Liver (tissue), 9 donors: Measurements from ENCODE around the gene SUPT6H. TPM values are rescaled to one million over a fixed set of nuclear protein-coding genes. Genes with fewer than 3 reads are reported as not detected.

ENCODE experiments used
- DNase-seq: peaks from one replicate; pipeline ENCODE4 v3.0.0-alpha.2; 2017; ENCODE audit warnings: low spot score
- H3K27ac ChIP-seq, 2 donors: one replicate each; pipeline ENCODE4 v1.7.0; 2013; ENCODE audit warnings: inconsistent platforms in 2 of 2, low read length in 2 of 2, control low read depth in 1 of 2, low read depth in 1 of 2, mild to moderate bottlenecking in 1 of 2
- H3K27me3 ChIP-seq, 4 donors: one replicate each; pipeline versions ENCODE4 v1.6.1 to v1.7.0; 2013; ENCODE audit warnings: low read length in 3 of 4, inconsistent platforms in 1 of 4, mild to moderate bottlenecking in 1 of 4, moderate library complexity in 1 of 4; ENCODE audit not compliant: control insufficient read depth in 4 of 4, insufficient read depth in 4 of 4
- H3K36me3 ChIP-seq, 4 donors: one replicate each; pipeline versions ENCODE4 v1.6.1 to v1.7.0; 2013; ENCODE audit warnings: low read length in 3 of 4, mild to moderate bottlenecking in 3 of 4, low read depth in 1 of 4, moderate library complexity in 1 of 4; ENCODE audit not compliant: control insufficient read depth in 4 of 4, insufficient read depth in 3 of 4
- H3K4me1 ChIP-seq, 4 donors: one replicate each; pipeline versions ENCODE4 v1.6.1 to v1.7.0; 2013; ENCODE audit warnings: low read length in 3 of 4, mild to moderate bottlenecking in 3 of 4, moderate library complexity in 1 of 4; ENCODE audit not compliant: control insufficient read depth in 4 of 4, insufficient read depth in 4 of 4
- H3K4me3 ChIP-seq, 3 donors: one replicate each; pipeline versions ENCODE4 v1.6.1 to v1.7.0; 2013; ENCODE audit warnings: low read length in 3 of 3, control low read depth in 1 of 3, low read depth in 1 of 3, mild to moderate bottlenecking in 1 of 3
- H3K9ac ChIP-seq, 2 donors: one replicate each; pipeline ENCODE4 v1.7.0; 2013; ENCODE audit warnings: low read length in 2 of 2, mild to moderate bottlenecking in 2 of 2, moderate library complexity in 2 of 2, control low read depth in 1 of 2, low read depth in 1 of 2
- H3K9me3 ChIP-seq, 4 donors: one replicate each; pipeline versions ENCODE4 v1.6.1 to v1.7.0; 2013; ENCODE audit warnings: low read length in 3 of 4; ENCODE audit not compliant: control insufficient read depth in 4 of 4
- CTCF ChIP-seq: fragments of 150-350 bp; IDR thresholded peaks from 2 replicates; pipeline ENCODE4 v1.5.1; 2017; ENCODE audit warnings: improper control_type of control experiment, low read depth, low read length; ENCODE audit not compliant: missing input control
- EGR1 ChIP-seq, 2 donors: IDR thresholded peaks; 2 replicates each; pipeline ENCODE4 v1.6.1; 2016 to 2018; ENCODE audit warnings: antibody characterized with exemption in 2 of 2, low read depth in 2 of 2
- FOXA1 ChIP-seq: IDR thresholded peaks from 2 replicates; pipeline ENCODE4 v1.6.1; 2016; ENCODE audit warnings: antibody characterized with exemption
- FOXA2 ChIP-seq: IDR thresholded peaks from 2 replicates; pipeline ENCODE4 v1.6.1; 2016; ENCODE audit warnings: antibody characterized with exemption
- GABPA ChIP-seq, 2 donors: IDR thresholded peaks in 1 of 2; conservative IDR thresholded peaks in 1 of 2; 2 replicates each; pipeline ENCODE4 v1.6.1; 2016; ENCODE audit warnings: antibody characterized with exemption in 2 of 2, mild to moderate bottlenecking in 1 of 2, moderate library complexity in 1 of 2
- HNF4A ChIP-seq, 2 donors: conservative IDR thresholded peaks; 2 replicates each; pipeline ENCODE4 v1.6.1; 2016; ENCODE audit warnings: antibody characterized with exemption in 2 of 2, mild to moderate bottlenecking in 2 of 2
- HNF4G ChIP-seq: IDR thresholded peaks from 2 replicates; pipeline ENCODE4 v1.6.1; 2016; ENCODE audit warnings: antibody characterized with exemption
- JUND ChIP-seq, 2 donors: IDR thresholded peaks; 2 replicates each; pipeline ENCODE4 v1.6.1; 2016; ENCODE audit warnings: antibody characterized with exemption in 2 of 2
- NR2F2 ChIP-seq: IDR thresholded peaks from 2 replicates; pipeline ENCODE4 v1.6.1; 2016; ENCODE audit warnings: antibody characterized with exemption
- RAD21 ChIP-seq, 2 donors: IDR thresholded peaks; 2 replicates each; pipeline ENCODE4 v1.6.1; 2016; ENCODE audit warnings: antibody characterized with exemption in 2 of 2, mild to moderate bottlenecking in 2 of 2
- RXRA ChIP-seq, 2 donors: IDR thresholded peaks; 2 replicates each; pipeline ENCODE4 v1.6.1; 2017 to 2018; ENCODE audit warnings: antibody characterized with exemption in 2 of 2, mild to moderate bottlenecking in 1 of 2
- SP1 ChIP-seq: IDR thresholded peaks from 2 replicates; pipeline ENCODE4 v1.6.1; 2018; ENCODE audit warnings: antibody characterized with exemption, mild to moderate bottlenecking
- TAF1 ChIP-seq: conservative IDR thresholded peaks from 2 replicates; pipeline ENCODE4 v1.6.1; 2016; ENCODE audit warnings: antibody characterized with exemption, mild to moderate bottlenecking
- YY1 ChIP-seq: IDR thresholded peaks from 2 replicates; pipeline ENCODE4 v1.6.1; 2016; ENCODE audit warnings: antibody characterized with exemption, mild to moderate bottlenecking
- WGBS: extraction: QIAGEN DNeasy Blood & Tissue Kit; methylation state at CpG from one replicate; pipeline ENCODE4 v1.1.7; 2013; 5-methylcytosine and 5-hydroxymethylcytosine counted together
- polyA plus RNA-seq, 2 donors: library from polyadenylated mRNA; stranded (reverse) in 1 of 2; unstranded in 1 of 2; fragments of 200-250 nt in 1 of 2; fragments of >200 nt in 1 of 2; fragmentation: Nextera tagmentation in 1 of 2; extraction: Ambion mirVana in 1 of 2; gene quantifications; one replicate each; pipeline versions ENCODE4 v1.2.1 to v1.2.3, GENCODE V29; 2013 to 2015
- total RNA-seq, 2 donors: library from RNA; depleted of rRNA; stranded (reverse); fragments of >200 nt; gene quantifications; one replicate each; pipeline ENCODE4 v1.2.3, GENCODE V29; 2014
- donor health status: healthy.
- donor health status: healthy.
- donor health status: healthy.
- donor health status: healthy.
- donor health status: healthy.

SUPT6H gene
- total and polyA plus RNA-seq, 4 donors: 10.6 to 59.1 (median 30.3) TPM

- no peaks in the 10 kb centered on the region for H3K9me3 ChIP-seq
- WGBS: 8% methylated on average over 20 of the region's 20 CpGs
- H3K4me1 ChIP-seq: peaks cover 1 to 11% (median 6%) of the 10 kb centered on the region in 4 donors
- peak within 1 kb of the TSS; percentile 69 to 73 for H3K27ac ChIP-seq
- no peaks in the 10 kb centered on the region for H3K27me3 ChIP-seq
- TF ChIP-seq NR2F2 (no peak), RXRA (IDR thresholded peaks at IDR 0.05) (no peak), FOXA1 (no peak), CTCF (no peak), FOXA2 (no peak), JUND (IDR thresholded peaks at IDR 0.05) (no peak), GABPA (IDR thresholded peaks at IDR 0.05 in 1 of 2, conservative IDR thresholded peaks at IDR 0.05 in 1 of 2) (no peak), TAF1 (no peak)
- H3K36me3 ChIP-seq: no peaks in the 10 kb centered on the region
- no peak for DNase-seq
- peak within 1 kb of the TSS; percentile 30 to 66 for H3K9ac ChIP-seq
- H3K4me3 ChIP-seq: peak within 1 kb of the TSS; percentile 60 to 66 (median 60)
These were observed 49.7 kb downstream of the SUPT6H start, which contains the start of gene PROCA1 for GRCh38 chr17:28711723-28712031. Gene PROCA1 (minus strand): TSS chr17:28711888. CDS start chr17:28711660, 228 bp downstream.

- no peaks in the 10 kb centered on the region for H3K9me3 ChIP-seq
- WGBS: 53% methylated on average over 34 of the region's 34 CpGs
- H3K9ac ChIP-seq: no peak overlapping the region
- H3K4me1 ChIP-seq: peaks cover 2 to 11% (median 6%) of the 10 kb centered on the region in 4 donors
- no peaks in the 10 kb centered on the region for H3K27me3 ChIP-seq
- peak; percentile 46 for DNase-seq
- peak overlapping the region in 1 of 3 donors; percentile 60 for H3K4me3 ChIP-seq
- peak overlapping the region in 1 of 2 donors; percentile 73 for H3K27ac ChIP-seq
- no peak for TF ChIP-seq RAD21 (IDR thresholded peaks at IDR 0.05)
- no peak for TF ChIP-seq HNF4G
- no peak for TF ChIP-seq GABPA (IDR thresholded peaks at IDR 0.05 in 1 of 2, conservative IDR thresholded peaks at IDR 0.05 in 1 of 2)
- no peak for TF ChIP-seq EGR1 (IDR thresholded peaks at IDR 0.05; ENCODE audit: low read depth in 2 of 2)
- no peak for TF ChIP-seq NR2F2
- no peak for TF ChIP-seq RXRA (IDR thresholded peaks at IDR 0.05)
- TF ChIP-seq FOXA2: no peak
- no peak for TF ChIP-seq JUND (IDR thresholded peaks at IDR 0.05)
- no peak for TF ChIP-seq CTCF
- TF ChIP-seq HNF4A (conservative IDR thresholded peaks at IDR 0.05): no peak
- no peak for TF ChIP-seq YY1
- TF ChIP-seq TAF1: no peak
- no peak for TF ChIP-seq SP1
- no peaks in the 10 kb centered on the region for H3K36me3 ChIP-seq
These were observed 50.2 kb downstream of the SUPT6H start for GRCh38 chr17:28712032-28712704.
